A549 (cell line): ENCODE data around the gene KRT17.

Experiments used
- E2F6 ChIP-seq: IDR thresholded peaks from 2 replicates; pipeline ENCODE4 v1.6.1; 2012; ENCODE audit warnings: low read depth, borderline replicate concordance
- EP300 ChIP-seq, 2 experiments: fragments of >200 bp; sonication (Bioruptor Twin); formaldehyde crosslinking; IDR thresholded peaks; 2 replicates in 1 of 2; 3 replicates in 1 of 2; pipeline ENCODE4 v1.6.1; 2016 to 2017
- JUN ChIP-seq, 2 experiments: fragments of >200 bp; sonication (Bioruptor Twin); formaldehyde crosslinking; IDR thresholded peaks; 2 replicates in 1 of 2; 3 replicates in 1 of 2; pipeline ENCODE4 v1.6.1; 2016 to 2017
- JUNB ChIP-seq: fragments of >200 bp; sonication (Bioruptor Twin); formaldehyde crosslinking; IDR thresholded peaks from 2 replicates; pipeline ENCODE4 v1.6.1; 2016
- MAFK ChIP-seq: fragments of 450-650 bp; IDR thresholded peaks from 2 replicates; pipeline ENCODE4 v1.6.1; 2014; ENCODE audit not compliant: partially characterized antibody
- MAX ChIP-seq: IDR thresholded peaks from 2 replicates; pipeline ENCODE4 v1.6.1; 2012
- POLR2A ChIP-seq: IDR thresholded peaks from 2 replicates; pipeline ENCODE4 v1.6.1; 2012; ENCODE audit warnings: mild to moderate bottlenecking, low read length
- RNF2 ChIP-seq: fragments of 200-600 bp; sonication (generic); IDR thresholded peaks from 2 replicates; pipeline ENCODE4 v1.6.1; 2016; ENCODE audit warnings: low read depth, mild to moderate bottlenecking, antibody characterized with exemption, moderate library complexity, borderline replicate concordance
- TF ChIP-seq, protein P1 (sequence below): fragments of >200 bp; sonication (Bioruptor Twin); formaldehyde crosslinking; IDR thresholded peaks from 3 replicates; pipeline ENCODE4 v1.5.1; 2016
- TF ChIP-seq, protein P2 (sequence below): fragments of 200-600 bp; sonication (generic); IDR thresholded peaks from 2 replicates; pipeline ENCODE4 v1.6.1; 2016; ENCODE audit warnings: antibody characterized with exemption, mild to moderate bottlenecking, moderate library complexity
- TF ChIP-seq, protein P3 (sequence below): fragments of 250-450 bp; sonication (Bioruptor Pico); IDR thresholded peaks from 2 replicates; pipeline ENCODE4 v1.5.0; 2021; ENCODE audit warnings: mild to moderate bottlenecking, moderate library complexity, borderline replicate concordance

GRCh38 chr17:41635121-41636097, 11.0 kb upstream of the KRT17 start:
- no peak for TF ChIP-seq EP300 (IDR thresholded peaks at IDR 0.05)
- TF ChIP-seq, protein P1, sequence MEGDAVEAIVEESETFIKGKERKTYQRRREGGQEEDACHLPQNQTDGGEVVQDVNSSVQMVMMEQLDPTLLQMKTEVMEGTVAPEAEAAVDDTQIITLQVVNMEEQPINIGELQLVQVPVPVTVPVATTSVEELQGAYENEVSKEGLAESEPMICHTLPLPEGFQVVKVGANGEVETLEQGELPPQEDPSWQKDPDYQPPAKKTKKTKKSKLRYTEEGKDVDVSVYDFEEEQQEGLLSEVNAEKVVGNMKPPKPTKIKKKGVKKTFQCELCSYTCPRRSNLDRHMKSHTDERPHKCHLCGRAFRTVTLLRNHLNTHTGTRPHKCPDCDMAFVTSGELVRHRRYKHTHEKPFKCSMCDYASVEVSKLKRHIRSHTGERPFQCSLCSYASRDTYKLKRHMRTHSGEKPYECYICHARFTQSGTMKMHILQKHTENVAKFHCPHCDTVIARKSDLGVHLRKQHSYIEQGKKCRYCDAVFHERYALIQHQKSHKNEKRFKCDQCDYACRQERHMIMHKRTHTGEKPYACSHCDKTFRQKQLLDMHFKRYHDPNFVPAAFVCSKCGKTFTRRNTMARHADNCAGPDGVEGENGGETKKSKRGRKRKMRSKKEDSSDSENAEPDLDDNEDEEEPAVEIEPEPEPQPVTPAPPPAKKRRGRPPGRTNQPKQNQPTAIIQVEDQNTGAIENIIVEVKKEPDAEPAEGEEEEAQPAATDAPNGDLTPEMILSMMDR, result no peak
- TF ChIP-seq MAFK, result no peak
- no peak for TF ChIP-seq E2F6
- TF ChIP-seq, protein P2, sequence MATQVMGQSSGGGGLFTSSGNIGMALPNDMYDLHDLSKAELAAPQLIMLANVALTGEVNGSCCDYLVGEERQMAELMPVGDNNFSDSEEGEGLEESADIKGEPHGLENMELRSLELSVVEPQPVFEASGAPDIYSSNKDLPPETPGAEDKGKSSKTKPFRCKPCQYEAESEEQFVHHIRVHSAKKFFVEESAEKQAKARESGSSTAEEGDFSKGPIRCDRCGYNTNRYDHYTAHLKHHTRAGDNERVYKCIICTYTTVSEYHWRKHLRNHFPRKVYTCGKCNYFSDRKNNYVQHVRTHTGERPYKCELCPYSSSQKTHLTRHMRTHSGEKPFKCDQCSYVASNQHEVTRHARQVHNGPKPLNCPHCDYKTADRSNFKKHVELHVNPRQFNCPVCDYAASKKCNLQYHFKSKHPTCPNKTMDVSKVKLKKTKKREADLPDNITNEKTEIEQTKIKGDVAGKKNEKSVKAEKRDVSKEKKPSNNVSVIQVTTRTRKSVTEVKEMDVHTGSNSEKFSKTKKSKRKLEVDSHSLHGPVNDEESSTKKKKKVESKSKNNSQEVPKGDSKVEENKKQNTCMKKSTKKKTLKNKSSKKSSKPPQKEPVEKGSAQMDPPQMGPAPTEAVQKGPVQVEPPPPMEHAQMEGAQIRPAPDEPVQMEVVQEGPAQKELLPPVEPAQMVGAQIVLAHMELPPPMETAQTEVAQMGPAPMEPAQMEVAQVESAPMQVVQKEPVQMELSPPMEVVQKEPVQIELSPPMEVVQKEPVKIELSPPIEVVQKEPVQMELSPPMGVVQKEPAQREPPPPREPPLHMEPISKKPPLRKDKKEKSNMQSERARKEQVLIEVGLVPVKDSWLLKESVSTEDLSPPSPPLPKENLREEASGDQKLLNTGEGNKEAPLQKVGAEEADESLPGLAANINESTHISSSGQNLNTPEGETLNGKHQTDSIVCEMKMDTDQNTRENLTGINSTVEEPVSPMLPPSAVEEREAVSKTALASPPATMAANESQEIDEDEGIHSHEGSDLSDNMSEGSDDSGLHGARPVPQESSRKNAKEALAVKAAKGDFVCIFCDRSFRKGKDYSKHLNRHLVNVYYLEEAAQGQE, result no peak
- TF ChIP-seq JUNB, result no peak
- TF ChIP-seq JUN (IDR thresholded peaks at IDR 0.05), result no peak
- no peak for TF ChIP-seq MAX
- TF ChIP-seq, protein P3, sequence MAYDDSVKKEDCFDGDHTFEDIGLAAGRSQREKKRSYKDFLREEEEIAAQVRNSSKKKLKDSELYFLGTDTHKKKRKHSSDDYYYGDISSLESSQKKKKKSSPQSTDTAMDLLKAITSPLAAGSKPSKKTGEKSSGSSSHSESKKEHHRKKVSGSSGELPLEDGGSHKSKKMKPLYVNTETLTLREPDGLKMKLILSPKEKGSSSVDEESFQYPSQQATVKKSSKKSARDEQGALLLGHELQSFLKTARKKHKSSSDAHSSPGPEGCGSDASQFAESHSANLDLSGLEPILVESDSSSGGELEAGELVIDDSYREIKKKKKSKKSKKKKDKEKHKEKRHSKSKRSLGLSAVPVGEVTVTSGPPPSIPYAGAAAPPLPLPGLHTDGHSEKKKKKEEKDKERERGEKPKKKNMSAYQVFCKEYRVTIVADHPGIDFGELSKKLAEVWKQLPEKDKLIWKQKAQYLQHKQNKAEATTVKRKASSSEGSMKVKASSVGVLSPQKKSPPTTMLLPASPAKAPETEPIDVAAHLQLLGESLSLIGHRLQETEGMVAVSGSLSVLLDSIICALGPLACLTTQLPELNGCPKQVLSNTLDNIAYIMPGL, result no peak
- no peak for TF ChIP-seq RNF2
- no peak for TF ChIP-seq POLR2A
